Choroid plexus epithelial cell (primary cell): ENCODE data around the gene MAB21L1.

ENCODE experiments used
- DNase-seq: peaks from one replicate; pipeline ENCODE4 v3.0.0-alpha.2; 2010; ENCODE audit warnings: low read depth
- H3K4me3 ChIP-seq: 2 replicates; pipeline ENCODE4 v1.5.1; 2011; ENCODE audit warnings: low read depth, mild to moderate bottlenecking, control low read depth, low read length, moderate library complexity
- TF ChIP-seq, protein P1 (sequence below): conservative IDR thresholded peaks from 2 replicates; pipeline ENCODE4 v1.5.1; 2011; ENCODE audit warnings: low read depth, mild to moderate bottlenecking, control low read depth, inconsistent platforms, low read length, moderate library complexity

Gene MAB21L1

DNA sequence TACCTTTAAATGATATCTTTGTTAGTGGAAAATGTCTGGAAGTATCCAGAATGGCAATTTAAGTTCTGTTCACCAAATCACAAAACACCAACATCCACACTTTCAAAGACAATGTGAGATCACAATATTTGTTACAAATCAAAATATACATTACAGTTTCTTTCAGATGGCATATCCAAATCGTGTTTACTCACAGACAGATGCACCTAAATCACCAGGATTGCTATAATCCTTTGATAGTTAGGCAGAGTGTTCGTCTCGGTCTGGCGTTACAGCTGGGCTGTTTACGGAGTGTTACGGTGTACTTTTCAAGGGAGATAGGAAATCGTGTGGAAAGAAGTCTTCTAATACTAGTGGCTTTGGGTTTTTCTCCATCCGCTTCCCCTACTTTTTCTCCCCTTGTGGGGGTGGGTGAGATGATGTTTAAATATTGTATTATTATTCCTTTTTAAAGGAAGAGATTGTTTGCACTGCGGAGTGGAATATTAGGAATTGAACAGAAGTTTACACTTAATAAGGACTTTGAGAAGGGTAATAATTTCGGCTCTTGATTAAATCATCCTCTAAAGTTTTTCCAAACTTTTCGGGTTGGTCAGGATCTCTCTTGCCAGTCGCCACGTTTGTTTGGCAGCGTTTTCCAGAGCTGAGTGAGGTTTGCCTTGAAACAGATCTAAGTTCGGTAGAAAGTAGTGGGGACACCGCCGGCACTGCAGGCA, 1.8 kb downstream of the MAB21L1 start:
- peak overlapping the region; percentile 65 for H3K4me3 ChIP-seq
- peak; percentile 10 for DNase-seq
- TF ChIP-seq, protein P1, sequence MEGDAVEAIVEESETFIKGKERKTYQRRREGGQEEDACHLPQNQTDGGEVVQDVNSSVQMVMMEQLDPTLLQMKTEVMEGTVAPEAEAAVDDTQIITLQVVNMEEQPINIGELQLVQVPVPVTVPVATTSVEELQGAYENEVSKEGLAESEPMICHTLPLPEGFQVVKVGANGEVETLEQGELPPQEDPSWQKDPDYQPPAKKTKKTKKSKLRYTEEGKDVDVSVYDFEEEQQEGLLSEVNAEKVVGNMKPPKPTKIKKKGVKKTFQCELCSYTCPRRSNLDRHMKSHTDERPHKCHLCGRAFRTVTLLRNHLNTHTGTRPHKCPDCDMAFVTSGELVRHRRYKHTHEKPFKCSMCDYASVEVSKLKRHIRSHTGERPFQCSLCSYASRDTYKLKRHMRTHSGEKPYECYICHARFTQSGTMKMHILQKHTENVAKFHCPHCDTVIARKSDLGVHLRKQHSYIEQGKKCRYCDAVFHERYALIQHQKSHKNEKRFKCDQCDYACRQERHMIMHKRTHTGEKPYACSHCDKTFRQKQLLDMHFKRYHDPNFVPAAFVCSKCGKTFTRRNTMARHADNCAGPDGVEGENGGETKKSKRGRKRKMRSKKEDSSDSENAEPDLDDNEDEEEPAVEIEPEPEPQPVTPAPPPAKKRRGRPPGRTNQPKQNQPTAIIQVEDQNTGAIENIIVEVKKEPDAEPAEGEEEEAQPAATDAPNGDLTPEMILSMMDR, result no peak

DNA sequence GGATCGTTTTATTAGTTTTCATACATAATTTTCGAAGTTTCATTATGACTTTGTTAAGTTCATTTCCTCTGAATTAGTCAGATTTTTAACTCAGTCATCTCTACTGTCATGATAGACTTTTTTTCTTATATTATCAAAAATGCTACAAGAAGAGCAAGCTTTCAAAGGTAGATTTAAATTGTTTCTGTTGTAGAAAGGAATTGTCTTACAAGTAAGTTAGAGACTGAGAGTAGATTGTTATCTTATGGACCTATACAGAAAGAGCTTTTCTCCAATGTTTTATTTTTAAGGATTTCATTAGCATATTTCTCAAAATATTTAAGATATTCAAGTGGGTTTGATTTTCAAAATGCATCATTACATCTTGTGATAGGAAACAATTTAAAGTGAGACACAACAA, 2.7 kb downstream of the MAB21L1 start:
- H3K4me3 ChIP-seq, result no peak overlapping the region
- TF ChIP-seq, protein P1, result no peak
- no peak for DNase-seq

DNA sequence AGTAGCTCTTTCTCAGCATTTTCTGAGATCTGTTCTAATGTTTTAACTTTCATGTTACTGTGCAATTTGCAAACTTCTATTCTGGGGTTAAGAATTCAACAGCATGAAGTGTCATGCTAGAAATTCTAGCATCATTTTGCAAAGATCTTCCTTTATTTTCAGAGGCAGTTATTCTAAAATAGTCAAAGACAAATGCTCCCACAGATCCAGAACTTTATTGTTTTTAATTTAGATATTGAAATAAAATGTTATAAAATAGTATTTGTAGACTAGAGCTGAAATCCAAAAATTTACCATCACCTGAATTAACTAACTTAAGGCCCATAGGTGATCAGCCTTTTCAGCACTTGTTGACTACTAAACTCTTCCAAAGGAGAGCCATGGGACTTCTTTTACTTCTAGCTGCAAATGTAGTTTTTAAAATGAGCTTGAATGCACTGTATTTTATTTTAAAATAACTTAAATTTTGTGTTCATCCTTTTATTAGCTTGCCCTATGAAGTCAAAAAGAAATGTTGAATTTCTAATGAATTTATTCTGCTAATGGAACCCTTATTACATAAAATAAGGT, 3.2 kb downstream of the MAB21L1 start:
- TF ChIP-seq, protein P1, result no peak
- DNase-seq, result no peak
- H3K4me3 ChIP-seq, result peak overlapping the region; percentile 2

DNA sequence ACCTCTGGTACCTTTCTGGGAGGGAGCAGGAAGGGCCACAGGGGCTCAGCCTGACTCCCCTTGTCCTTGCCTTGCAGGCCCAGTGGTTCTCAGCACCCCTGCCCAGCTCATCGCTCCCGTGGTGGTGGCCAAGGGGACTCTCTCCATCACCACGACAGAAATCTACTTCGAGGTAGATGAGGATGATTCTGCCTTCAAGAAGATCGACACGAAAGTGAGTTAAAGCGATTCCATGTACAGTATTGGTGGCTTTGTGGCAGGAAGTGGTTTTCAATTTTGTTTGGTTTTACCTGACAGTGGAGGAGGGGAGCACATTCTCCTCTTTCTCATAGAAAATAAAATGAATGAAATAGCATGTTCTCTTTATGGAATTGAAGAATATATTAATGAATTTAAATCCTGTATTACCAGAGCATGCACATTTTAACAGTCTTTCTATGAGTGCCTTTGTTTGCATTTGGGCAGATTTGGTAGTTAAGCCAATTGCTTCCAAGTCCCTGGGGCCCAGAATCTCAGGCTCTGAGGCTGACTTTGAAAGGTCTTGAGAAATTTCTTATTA, 4.1 kb downstream of the MAB21L1 start:
- peak overlapping the region; percentile 1 for H3K4me3 ChIP-seq
- TF ChIP-seq, protein P1, result no peak

DNA sequence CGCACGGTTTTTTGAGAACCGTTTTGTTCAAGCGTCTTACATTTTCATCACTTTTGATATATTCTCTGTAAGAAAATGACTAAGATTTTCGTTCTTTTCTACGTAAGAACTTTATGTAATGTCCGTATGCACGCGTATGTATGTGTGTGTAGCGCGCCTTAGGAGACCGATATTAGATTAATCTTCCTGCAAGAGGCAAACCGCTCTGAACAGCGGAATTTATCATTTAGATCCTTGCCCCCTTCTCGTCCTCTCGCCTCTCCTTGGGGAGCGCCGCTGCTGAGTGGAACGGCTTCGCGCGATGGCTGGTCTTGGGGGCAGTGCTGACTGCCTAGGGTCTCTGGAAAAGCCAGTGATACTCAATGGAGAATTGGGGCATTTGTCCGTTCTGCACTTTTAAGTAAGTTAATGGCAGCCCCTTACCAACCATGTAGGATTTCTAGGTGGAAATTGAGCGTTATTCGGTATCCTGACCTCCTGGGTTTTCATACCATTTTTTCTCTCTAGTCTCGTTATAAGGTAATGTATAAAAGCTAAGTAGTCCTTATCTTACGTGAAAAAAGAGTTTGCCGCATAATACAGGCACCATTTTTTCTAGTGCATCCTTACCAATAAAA, 4.7 kb downstream of the MAB21L1 start:
- TF ChIP-seq, protein P1, result no peak

More for the DNA sequence above, 4.1 kb downstream of the MAB21L1 start:
- DNase-seq, result no peak

DNA sequence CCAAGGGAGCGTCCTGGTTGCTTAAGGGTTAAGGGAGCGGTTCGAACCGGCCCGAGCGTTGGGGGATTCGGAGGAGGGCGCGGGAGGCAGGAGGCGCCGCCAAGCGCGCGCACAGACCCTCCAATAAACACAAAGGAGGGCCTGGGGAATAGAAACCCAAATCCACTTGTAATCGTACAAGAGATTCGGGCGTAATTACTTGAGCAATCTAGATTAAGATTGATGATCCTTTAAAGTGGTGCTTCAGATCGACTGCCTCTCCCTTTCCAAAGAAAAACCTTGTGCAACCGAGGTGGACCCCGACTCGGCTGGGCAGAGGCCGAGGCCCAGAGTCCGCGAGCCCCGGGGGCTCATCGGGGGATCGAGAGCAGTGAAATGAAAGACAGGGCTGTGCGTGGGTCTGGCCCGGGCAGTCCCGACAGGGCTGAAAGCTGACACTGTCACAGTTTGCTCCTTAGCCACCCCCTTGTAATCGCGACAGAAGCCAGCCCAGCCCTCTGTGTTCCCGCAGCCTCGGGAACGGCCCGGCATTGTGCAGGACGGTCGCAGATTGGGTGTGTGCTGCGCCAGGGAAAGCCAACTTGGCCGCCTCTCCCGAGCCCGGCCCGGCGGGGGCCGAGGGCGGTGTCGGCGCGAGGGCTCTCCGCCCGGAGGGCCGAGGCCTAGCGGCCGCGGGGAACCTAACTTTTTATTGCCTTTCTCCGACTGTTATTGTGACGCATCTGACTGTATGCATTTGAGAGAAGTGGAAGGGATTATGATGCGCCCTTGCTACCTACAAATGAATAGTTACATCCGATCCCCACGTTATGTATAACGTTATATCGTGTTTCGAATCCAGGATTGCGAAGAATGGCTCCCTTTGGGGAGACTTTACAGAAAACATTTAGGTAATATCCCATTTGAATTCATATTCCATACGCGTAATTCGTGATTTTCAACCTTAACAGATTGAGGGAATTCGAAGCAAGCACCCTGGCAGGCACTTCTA, 5.5 kb downstream of the MAB21L1 start:
- DNase-seq, result peak; percentile 41
- H3K4me3 ChIP-seq, result peak overlapping the region; percentile 55
- TF ChIP-seq, protein P1, result no peak

More for the DNA sequence above, 4.7 kb downstream of the MAB21L1 start:
- peak; percentile 21 for DNase-seq
- H3K4me3 ChIP-seq, result peak overlapping the region; percentile 55
